ENCODE results near the gene GRAMD1A. TPM values are rescaled to one million over a fixed set of nuclear protein-coding genes. Genes with fewer than 3 reads are reported as not detected.
A peak's percentile ranks its signal among the peaks of the same experiment; 100 is the strongest.
"Not testable (repeated sequence)": the region's sequence is repeated elsewhere in the genome, so short reads cannot be mapped to it uniquely, and the experiment has no call there.

Gene GRAMD1A
- total RNA-seq, 3 donors from 2014 or later, result 30.6 to 56.0 (median 38.6) TPM

GRCh38 chr19:35011091-35011689, 11.1 kb downstream of the GRAMD1A start:
- TF ChIP-seq POLR2A (IDR thresholded peaks at IDR 0.05) (no peak), POLR2AphosphoS5 (IDR thresholded peaks at IDR 0.05) (no peak), CTCF (IDR thresholded peaks at IDR 0.05) (no peak)
- Histone ChIP-seq H3K4me1 (peaks cover 0 to 6% of the 10 kb centered on the region in 2 donors), H3K27me3 (no peaks in the 10 kb centered on the region), H3K36me3 (no peaks in the 10 kb centered on the region), H3K4me3 (no peak overlapping the region), H3K9me3 (no peaks in the 10 kb centered on the region), H3K27ac (peak overlapping the region in 1 of 2 donors; percentile 34)
- DNase-seq (ENCODE audit: low spot score in 2 of 2), result no peak
- intact Hi-C loops (cut with DNase I; ENCODE audit: low total_unique reads), result loop anchor here (5.0 to 10.0 kb wide), 2 partner anchors 34 to 1836 kb away; no protein-coding TSS in a partner anchor

- DNase-seq (ENCODE audit: low spot score in 2 of 2), result no peak
- TF ChIP-seq POLR2AphosphoS5 (IDR thresholded peaks at IDR 0.05), result no peak
- no peak for TF ChIP-seq CTCF (IDR thresholded peaks at IDR 0.05)
- no peak for TF ChIP-seq POLR2A (IDR thresholded peaks at IDR 0.05)
- Histone ChIP-seq H3K4me3 (no peak overlapping the region), H3K27me3 (no peaks in the 10 kb centered on the region), H3K4me1 (peaks cover 0 to 6% of the 10 kb centered on the region in 2 donors), H3K27ac (peak overlapping the region in 1 of 2 donors; percentile 53), H3K36me3 (no peaks in the 10 kb centered on the region), H3K9me3 (no peaks in the 10 kb centered on the region)
- intact Hi-C loops (cut with DNase I; ENCODE audit: low total_unique reads), result loop anchor here (5.0 to 10.0 kb wide), 2 partner anchors 35 to 1837 kb away; no protein-coding TSS in a partner anchor
Observed at GRCh38 chr19:35011737-35012682, 11.9 kb downstream of the GRAMD1A start.

GRCh38 chr19:35013041-35013819, 13.1 kb downstream of the GRAMD1A start:
- peak in 1 of 2 donors; percentile 57 for DNase-seq (ENCODE audit: low spot score in 2 of 2)
- no peaks in the 10 kb centered on the region for H3K27me3 ChIP-seq
- TF ChIP-seq CTCF (IDR thresholded peaks at IDR 0.05) (peak; percentile 94 to 95 (median 94)), POLR2A (IDR thresholded peaks at IDR 0.05) (no peak), POLR2AphosphoS5 (IDR thresholded peaks at IDR 0.05) (peak in 2 of 3 donors; percentile 31 to 56)
- peak overlapping the region in 1 of 2 donors; percentile 53 for H3K27ac ChIP-seq
- H3K9me3 ChIP-seq, result no peaks in the 10 kb centered on the region
- H3K4me1 ChIP-seq, result peaks cover 0 to 6% of the 10 kb centered on the region in 2 donors
- intact Hi-C loops (cut with DNase I; ENCODE audit: low total_unique reads), result loop anchor here (5.0 to 10.0 kb wide), 2 partner anchors 36 to 1838 kb away; no protein-coding TSS in a partner anchor
- no peaks in the 10 kb centered on the region for H3K36me3 ChIP-seq
- no peak overlapping the region for H3K4me3 ChIP-seq

- peaks cover 0 to 6% of the 10 kb centered on the region in 2 donors for H3K4me1 ChIP-seq
- no peaks in the 10 kb centered on the region for H3K9me3 ChIP-seq
- no peaks in the 10 kb centered on the region for H3K27me3 ChIP-seq
- DNase-seq (ENCODE audit: low spot score in 2 of 2), result no peak
- intact Hi-C loops (cut with DNase I; ENCODE audit: low total_unique reads), result loop anchor here (5.0 to 10.0 kb wide), 2 partner anchors 37 to 1839 kb away; no protein-coding TSS in a partner anchor
- H3K36me3 ChIP-seq, result no peaks in the 10 kb centered on the region
- H3K27ac ChIP-seq, result peak overlapping the region in 1 of 2 donors; percentile 53
- no peak for TF ChIP-seq CTCF (IDR thresholded peaks at IDR 0.05)
- TF ChIP-seq POLR2AphosphoS5 (IDR thresholded peaks at IDR 0.05), result no peak
- no peak for TF ChIP-seq POLR2A (IDR thresholded peaks at IDR 0.05)
- no peak overlapping the region for H3K4me3 ChIP-seq
Observed at GRCh38 chr19:35013820-35014754, 14.0 kb downstream of the GRAMD1A start.

- not testable (repeated sequence) for H3K9me3 ChIP-seq; H3K4me3 ChIP-seq; H3K36me3 ChIP-seq; H3K27me3 ChIP-seq; DNase-seq (ENCODE audit: low spot score in 2 of 2); H3K4me1 ChIP-seq; H3K27ac ChIP-seq
- intact Hi-C loops (cut with DNase I; ENCODE audit: low total_unique reads), result loop anchor here (5.0 to 10.0 kb wide), 2 partner anchors 37 to 1840 kb away; no protein-coding TSS in a partner anchor
Observed at GRCh38 chr19:35014774-35015173, 14.7 kb downstream of the GRAMD1A start.

Measured in breast epithelium (tissue), 4 donors.